HS-5 (cell line): ENCODE results near the gene SLC38A6.
A peak's percentile ranks its signal among the peaks of the same experiment; 100 is the strongest.

ENCODE experiments used
- DNase-seq: peaks from one replicate; pipeline ENCODE4 v3.0.0-alpha.2; 2012; ENCODE audit warnings: low read depth

The SLC38A6 gene

GRCh38 chr14:60980811-60981632 lies at the start of gene SLC38A6, which contains the start of gene TRMT5:
TSS of gene SLC38A6 (plus strand) at chr14:60981245. CDS start at chr14:60981278, 33 bp downstream.
TSS of gene TRMT5 (minus strand) at chr14:60981079. CDS start at chr14:60980973, 106 bp downstream.
- peak; percentile 82 for DNase-seq

DNA sequence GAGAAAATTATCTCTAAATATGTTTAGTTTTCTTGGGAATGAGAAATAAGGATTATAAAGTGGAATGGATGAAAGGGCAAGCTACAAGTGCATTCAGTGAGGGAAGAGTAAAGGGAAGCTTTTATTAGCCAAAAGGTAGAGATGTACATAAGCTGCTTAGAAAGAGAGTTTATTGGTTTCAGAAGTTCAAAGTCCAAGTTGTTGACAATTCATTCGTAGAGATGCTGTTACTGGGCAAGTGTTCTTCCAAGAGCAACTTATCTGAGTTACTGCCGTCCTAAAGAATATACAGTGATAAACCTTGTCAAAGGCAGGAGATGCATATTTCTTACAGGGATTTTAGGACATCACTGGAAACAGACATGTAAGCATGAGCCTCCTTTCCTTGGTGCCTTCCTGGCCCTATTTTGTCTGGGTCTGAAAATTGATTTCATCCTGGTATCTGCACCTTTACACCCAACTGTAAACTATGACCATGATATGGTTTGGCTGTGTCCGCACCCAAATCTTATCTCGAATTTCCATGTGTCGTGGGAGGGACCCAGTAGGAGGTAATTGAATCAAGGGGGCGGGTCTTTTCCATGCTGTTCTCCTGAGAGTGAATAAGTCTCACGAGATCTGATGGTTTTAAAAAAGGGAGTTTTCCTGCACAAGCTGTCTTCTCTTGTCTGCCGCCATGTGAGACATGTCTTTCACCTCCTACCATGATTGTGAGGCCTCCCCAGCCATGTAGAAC lies 47.0 kb upstream of the SLC38A6 start:
- no peak for DNase-seq

GRCh38 chr14:60935319-60935718 lies 45.7 kb upstream of the SLC38A6 start:
- DNase-seq, result no peak

DNA sequence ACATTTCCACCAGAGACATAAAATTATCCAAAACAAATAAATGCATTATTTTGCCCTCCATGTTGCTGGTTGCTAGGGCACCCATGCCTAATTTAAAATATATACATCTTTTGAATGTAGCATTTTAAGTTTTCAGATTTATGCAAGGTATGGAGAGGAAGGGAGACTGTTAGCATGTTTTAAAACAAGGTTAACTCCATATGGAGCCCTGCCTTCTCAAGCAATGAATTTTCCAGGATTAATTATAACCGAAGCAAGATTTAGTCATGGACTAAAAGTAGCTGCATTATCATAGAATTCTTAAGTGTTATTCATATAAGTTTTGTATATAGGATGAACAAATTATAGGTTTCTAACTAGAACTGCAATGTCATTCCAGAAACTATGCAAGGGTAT lies 37.4 kb upstream of the SLC38A6 start:
- DNase-seq, result no peak

DNA sequence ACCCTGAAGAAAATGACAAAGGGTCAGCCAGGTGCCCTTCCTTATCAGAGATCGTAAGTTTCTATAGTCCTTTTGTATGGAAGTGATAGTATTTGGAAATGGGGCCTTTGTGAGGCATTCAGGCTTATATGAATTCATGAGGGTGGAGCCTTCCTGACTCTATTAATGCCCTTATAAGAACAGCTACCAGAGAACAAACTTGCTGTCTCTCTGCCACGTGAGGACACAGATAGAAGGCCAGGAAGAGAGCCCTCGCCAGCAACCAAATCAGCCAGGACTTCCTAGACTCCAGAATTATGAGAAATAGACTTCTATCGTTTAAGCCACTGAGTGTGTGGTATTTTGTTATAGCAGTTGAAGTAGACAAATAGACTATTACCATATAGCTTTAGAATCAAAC lies 36.8 kb upstream of the SLC38A6 start:
- no peak for DNase-seq

GRCh38 chr14:60945984-60946383 lies 35.1 kb upstream of the SLC38A6 start:
- no peak for DNase-seq

- DNase-seq, result no peak
Measured at GRCh38 chr14:60946773-60947172, 34.3 kb upstream of the SLC38A6 start.

GRCh38 chr14:60951776-60952435 lies 29.1 kb upstream of the SLC38A6 start:
- DNase-seq, result no peak

- DNase-seq, result no peak
Measured at GRCh38 chr14:60956202-60956601, 24.8 kb upstream of the SLC38A6 start.

DNA sequence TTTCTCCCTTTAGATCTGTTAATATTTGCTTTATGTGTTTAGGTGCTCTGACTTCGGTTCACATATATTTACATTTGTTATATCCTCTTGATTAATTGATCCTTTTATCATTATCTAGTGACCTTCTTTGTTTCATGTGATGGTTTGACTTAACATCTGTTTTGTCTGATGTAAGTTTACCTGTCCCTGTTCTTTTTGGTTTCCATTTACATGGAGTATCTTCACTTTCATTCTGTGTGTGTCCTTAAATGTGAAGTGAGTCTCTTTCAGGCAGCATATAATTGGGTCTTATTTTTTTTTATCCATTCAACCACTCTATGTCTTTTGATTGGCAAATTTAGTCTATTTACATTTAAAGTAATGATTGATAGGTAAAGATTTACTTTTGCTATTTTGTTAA lies 24.4 kb upstream of the SLC38A6 start:
- no peak for DNase-seq

GRCh38 chr14:60958146-60958545 lies 22.9 kb upstream of the SLC38A6 start:
- DNase-seq, result no peak

DNA sequence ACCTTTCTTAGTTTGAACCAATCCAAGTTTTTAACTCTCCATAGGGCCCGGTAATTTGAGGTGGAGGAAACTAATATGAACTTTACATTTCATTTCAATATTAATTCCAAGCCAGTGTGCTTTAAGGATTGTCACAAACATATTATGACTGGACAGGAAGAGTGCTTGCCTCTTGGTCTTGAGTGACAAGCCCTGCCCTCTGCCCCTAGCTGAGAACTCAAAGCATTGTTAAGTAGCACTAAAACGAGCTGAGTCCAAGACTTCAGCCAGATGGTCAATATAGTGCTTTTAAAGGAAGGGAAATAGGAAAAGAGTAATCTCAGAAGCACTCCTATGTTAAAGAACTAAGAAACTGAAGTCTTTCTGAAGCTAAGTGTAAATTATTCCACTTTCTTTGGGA lies 17.3 kb upstream of the SLC38A6 start:
- no peak for DNase-seq

DNA sequence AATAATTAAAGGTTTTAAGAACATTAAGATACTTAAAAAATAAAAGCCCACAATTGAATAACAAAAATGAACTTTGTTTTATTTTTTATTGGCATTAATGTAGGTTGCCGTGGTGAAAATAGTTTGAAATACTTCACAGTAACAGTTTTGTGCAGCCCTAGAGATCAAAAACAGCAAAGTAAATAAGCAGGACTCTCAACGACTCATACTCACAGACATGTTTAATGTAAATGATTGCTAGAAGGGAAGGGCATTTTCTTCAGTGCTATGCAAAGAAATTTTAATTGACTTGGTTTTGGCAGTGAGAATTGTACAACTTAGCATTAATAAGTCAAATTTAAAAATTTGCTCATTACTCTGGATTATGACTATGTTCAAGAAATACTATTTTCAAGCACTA lies 16.1 kb upstream of the SLC38A6 start:
- no peak for DNase-seq

DNA sequence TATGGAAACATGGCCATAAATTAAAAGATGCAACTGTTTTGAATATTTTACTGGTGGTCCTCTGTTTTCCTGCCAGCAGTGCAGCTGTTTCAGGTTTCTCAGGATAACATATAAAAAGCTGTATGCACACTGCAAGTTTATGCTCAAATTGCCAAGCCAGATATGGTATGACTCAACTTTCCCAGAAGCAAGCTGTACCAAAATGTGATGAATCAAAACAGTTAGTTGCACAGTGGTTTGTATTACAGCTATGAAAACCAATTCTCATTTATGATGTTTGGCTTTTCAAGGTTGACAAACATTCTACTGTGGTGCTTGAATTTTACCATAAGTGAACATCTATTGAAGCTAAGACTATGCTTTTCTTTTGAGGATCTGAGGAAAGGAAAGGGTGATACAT lies 15.6 kb upstream of the SLC38A6 start:
- DNase-seq, result no peak

DNA sequence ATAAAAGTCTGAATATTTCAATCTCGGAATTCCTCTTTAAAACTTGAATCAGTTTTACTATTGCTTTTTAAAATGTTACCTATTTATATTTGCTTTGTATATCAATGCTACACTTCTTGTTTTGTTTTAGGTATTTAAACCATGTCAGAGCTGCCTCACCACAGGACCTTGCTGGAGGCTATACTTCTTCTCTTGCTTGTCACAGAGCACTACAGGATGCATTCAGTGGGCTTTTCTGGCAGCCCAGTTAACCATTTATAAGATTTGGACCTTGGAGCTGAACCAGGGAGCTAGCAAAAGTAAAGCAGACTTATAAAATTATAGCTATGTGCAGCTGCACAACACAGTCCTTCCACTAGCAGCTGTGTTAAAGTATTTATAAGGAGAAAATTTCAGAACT lies 12.9 kb upstream of the SLC38A6 start:
- DNase-seq, result no peak

- no peak for DNase-seq
Measured at GRCh38 chr14:60968671-60969070, 12.4 kb upstream of the SLC38A6 start.

GRCh38 chr14:60970146-60970545 lies 10.9 kb upstream of the SLC38A6 start:
- DNase-seq, result no peak

DNA sequence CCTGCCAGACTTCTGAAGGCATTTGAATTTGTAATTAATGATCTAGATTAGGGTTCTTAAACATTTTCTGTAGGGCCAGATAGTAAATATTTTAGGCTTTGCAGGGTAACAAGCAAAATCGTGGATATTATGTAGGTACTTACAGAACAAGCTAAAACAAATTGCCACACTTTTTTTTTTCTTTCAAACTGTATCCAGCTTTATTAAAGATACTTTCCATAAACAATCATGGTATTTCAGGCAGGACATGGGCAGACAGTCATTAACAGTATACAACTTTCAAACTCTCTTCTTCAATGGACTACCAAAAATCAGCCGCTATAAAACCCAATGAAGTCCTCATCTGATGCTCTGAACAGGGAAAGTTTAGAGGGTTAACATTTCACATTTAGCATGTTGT lies 9.8 kb upstream of the SLC38A6 start:
- no peak for DNase-seq

DNA sequence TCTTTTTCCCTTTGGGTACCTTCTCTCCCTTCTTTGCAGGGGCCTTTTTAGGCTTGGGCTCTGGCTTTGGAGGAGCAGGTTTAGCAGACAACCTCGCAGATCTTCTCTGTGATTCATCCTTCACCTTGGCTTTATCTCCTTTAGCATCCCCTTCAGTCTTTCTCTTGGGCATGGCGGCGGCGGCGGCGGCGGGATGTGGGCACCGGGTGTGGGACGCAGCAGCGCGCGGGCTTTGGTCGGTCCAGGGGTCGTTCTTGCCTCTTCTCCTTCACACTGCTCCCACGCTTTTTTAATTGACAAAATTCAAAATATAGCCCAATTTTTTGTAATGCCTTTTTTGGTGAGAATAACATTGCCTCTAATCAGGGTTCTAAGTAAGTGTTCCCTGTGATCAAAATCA lies 8.8 kb upstream of the SLC38A6 start:
- no peak for DNase-seq

- DNase-seq, result no peak
Measured at GRCh38 chr14:60973070-60973469, 8.0 kb upstream of the SLC38A6 start.

DNA sequence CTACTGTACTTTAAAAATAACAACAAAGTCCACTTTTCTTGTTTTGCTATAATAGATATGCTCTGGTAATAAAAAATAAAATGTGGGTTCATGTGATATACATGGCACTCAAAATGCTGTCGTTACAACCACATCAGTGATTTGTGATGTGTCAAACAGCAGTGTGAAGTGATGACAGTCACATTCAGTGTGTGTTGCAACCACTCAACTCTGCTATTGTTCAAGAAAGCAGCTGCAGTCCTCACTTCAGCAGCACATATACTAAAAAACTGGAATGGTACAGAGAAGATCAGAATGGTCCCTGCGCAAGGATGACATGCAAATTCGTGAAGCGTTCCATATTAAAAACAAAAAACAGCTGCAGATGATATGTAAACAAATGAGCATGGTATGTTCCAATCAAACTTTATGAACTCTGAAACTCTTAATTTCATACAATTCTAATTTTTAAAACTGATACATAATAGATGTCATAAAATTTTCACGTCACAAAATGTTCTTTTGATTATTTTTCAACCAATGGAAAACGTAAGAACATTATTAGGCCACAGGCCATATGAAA lies 6.9 kb upstream of the SLC38A6 start:
- DNase-seq, result no peak

- DNase-seq, result no peak
Measured at GRCh38 chr14:60975551-60975950, 5.5 kb upstream of the SLC38A6 start.

GRCh38 chr14:60977847-60978246 lies 3.2 kb upstream of the SLC38A6 start:
- no peak for DNase-seq
